Neural crest cell (in vitro differentiated cells): ENCODE results near the gene F2RL1. TPM values are rescaled to one million over a fixed set of nuclear protein-coding genes. Genes with fewer than 3 reads are reported as not detected.
A peak's percentile ranks its signal among the peaks of the same experiment; 100 is the strongest.

Experiments used
- DNase-seq: peaks from one replicate; pipeline ENCODE4 v3.0.0; 2021; ENCODE audit warnings: low read depth, mixed read lengths, low spot score
- H3K27ac Mint-ChIP-seq: one replicate; pipeline ENCODE4 v1.8.0; 2021; ENCODE audit warnings: mild to moderate bottlenecking, mixed read lengths; ENCODE audit not compliant: unreplicated experiment
- H3K27me3 Mint-ChIP-seq: 2 replicates; pipeline ENCODE4 v1.8.0; 2021; ENCODE audit warnings: low read depth, mild to moderate bottlenecking, mixed read lengths
- H3K36me3 Mint-ChIP-seq: 2 replicates; pipeline ENCODE4 v1.8.0; 2021; ENCODE audit warnings: low read depth, mild to moderate bottlenecking, mixed read lengths
- H3K4me1 Mint-ChIP-seq: 2 replicates; pipeline ENCODE4 v1.8.0; 2021; ENCODE audit warnings: mixed read lengths
- H3K4me3 Mint-ChIP-seq: one replicate; pipeline ENCODE4 v1.8.0; 2021; ENCODE audit warnings: mild to moderate bottlenecking, mixed read lengths
- H3K9me3 Mint-ChIP-seq: 2 replicates; pipeline ENCODE4 v1.8.0; 2021; ENCODE audit warnings: mixed read lengths
- total RNA-seq: library from RNA; stranded (reverse); gene quantifications from 2 replicates; pipeline ENCODE4 v1.2.1, GENCODE V29; 2021
- TF ChIP-seq, protein P1 (sequence below): fragments of 200-600 bp; sonication (generic); conservative IDR thresholded peaks from 2 replicates; pipeline ENCODE4 v1.5.0; 2021; ENCODE audit warnings: antibody characterized with exemption, mild to moderate bottlenecking

F2RL1 gene
- total RNA-seq, 1 donor from 2014 or later, result 0.30 TPM

DNA sequence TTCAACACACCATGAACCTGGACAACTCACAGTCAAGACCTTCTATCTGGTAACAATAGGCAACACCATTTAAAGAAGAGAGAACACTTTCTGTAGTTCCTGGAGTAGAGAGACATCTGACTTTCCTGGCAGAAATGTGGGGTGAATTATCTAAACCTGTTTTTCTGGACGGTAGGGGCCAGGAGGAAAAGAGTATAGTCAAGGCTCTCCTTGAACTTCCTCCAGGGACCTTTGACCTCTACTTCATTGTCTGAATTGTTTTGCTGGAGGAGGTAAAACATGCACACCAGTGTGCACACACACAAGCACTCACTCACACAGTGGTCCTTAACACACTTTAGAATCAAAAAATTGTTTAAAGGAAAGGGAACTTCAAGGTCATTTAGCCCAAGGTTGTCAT lies 44.2 kb downstream of the F2RL1 start:
- TF ChIP-seq, protein P1, sequence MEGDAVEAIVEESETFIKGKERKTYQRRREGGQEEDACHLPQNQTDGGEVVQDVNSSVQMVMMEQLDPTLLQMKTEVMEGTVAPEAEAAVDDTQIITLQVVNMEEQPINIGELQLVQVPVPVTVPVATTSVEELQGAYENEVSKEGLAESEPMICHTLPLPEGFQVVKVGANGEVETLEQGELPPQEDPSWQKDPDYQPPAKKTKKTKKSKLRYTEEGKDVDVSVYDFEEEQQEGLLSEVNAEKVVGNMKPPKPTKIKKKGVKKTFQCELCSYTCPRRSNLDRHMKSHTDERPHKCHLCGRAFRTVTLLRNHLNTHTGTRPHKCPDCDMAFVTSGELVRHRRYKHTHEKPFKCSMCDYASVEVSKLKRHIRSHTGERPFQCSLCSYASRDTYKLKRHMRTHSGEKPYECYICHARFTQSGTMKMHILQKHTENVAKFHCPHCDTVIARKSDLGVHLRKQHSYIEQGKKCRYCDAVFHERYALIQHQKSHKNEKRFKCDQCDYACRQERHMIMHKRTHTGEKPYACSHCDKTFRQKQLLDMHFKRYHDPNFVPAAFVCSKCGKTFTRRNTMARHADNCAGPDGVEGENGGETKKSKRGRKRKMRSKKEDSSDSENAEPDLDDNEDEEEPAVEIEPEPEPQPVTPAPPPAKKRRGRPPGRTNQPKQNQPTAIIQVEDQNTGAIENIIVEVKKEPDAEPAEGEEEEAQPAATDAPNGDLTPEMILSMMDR, result no peak
- Mint-ChIP-seq H3K4me3 (no peak overlapping the region), H3K36me3 (no peaks in the 10 kb centered on the region), H3K27me3 (no peaks in the 10 kb centered on the region), H3K4me1 (peaks cover 5% of the 10 kb centered on the region), H3K27ac (no peak overlapping the region), H3K9me3 (no peaks in the 10 kb centered on the region)
- DNase-seq, result no peak

DNA sequence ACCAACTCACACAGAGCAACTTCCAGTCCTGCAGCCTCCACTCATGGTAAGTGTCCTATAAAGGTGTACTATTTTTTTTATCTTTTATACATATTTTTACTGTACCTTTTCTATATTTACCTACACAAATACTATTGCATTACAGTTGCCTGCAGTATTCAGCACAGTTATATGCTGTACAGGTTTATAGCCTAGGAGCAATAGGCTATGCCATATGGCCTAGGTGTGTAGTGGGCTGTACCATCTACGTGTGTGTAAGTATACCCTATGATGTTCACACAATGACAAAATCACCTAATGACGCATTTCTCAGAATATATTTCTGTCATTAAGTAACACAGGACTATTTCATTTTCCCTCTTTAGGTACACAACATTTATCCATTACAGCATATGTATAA lies 47.7 kb downstream of the F2RL1 start:
- H3K9me3 Mint-ChIP-seq, result no peaks in the 10 kb centered on the region
- no peak overlapping the region for H3K4me3 Mint-ChIP-seq
- no peaks in the 10 kb centered on the region for H3K27me3 Mint-ChIP-seq
- TF ChIP-seq, protein P1, result no peak
- no peak for DNase-seq
- no peak overlapping the region for H3K27ac Mint-ChIP-seq
- no peaks in the 10 kb centered on the region for H3K36me3 Mint-ChIP-seq
- H3K4me1 Mint-ChIP-seq, result peaks cover 15% of the 10 kb centered on the region

DNA sequence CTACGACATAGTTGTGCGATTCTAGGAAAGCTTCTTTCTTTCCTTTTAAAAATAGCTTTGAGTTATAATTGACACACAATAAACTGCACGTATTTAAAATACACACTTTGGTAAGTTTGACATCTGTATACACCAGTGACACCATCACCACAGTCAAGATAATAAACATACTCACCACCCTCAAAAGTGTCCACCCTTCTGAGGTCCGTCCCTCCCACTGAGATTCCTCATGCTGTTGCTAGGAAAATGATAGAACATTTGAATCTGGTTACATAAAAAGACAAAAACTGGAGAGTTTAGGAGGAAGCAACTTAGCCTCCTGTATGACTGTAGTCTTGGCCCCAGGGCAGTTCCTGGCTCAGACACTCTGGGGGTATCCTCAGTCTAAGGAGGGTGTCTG lies 48.2 kb downstream of the F2RL1 start:
- Mint-ChIP-seq H3K9me3 (no peaks in the 10 kb centered on the region), H3K36me3 (no peaks in the 10 kb centered on the region), H3K4me3 (no peak overlapping the region), H3K27ac (no peak overlapping the region), H3K27me3 (no peaks in the 10 kb centered on the region), H3K4me1 (peaks cover 15% of the 10 kb centered on the region)
- TF ChIP-seq, protein P1, result no peak
- no peak for DNase-seq

DNA sequence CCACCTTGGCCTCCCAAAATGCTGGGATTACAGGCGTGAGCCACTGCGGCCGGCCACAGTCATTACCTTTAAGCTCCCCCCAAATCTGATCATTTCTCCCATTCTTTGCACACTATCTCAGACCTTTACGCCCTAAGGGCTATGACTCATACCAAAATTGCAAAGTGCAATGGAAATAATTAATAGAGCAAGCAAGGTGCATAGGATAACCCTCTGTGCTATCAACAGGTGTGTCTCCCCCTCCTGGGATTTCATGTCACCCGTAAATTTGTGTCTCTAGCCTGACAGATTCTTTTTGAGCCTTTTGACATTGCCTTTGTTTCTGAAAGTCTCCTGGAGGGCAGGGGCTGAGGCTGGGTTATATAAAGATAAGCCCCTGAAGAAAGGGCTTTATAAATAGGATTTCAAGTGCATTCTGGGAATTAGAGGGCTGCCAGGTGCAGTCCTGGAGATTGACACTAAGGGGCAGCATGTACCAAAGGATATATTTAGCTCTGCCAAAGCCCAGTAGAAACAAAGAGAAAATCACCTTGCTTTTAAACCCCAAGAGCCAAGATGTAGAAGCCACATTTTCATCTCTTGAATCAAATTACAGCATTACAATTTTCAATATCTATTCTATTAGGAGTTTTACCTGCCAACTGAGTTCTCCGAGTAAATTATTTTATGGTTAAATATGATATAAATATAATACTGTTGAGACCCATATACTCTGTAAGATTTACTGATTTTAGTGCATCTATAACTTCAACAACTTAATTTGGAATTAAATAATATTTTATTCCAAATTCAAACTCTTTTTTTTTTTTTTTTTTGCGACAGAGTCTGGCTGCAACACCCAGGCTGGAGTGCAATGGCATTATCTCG lies 49.2 kb downstream of the F2RL1 start:
- H3K36me3 Mint-ChIP-seq, result no peaks in the 10 kb centered on the region
- no peaks in the 10 kb centered on the region for H3K27me3 Mint-ChIP-seq
- peaks cover 13% of the 10 kb centered on the region for H3K4me1 Mint-ChIP-seq
- no peak overlapping the region for H3K27ac Mint-ChIP-seq
- H3K4me3 Mint-ChIP-seq, result no peak overlapping the region
- peak; percentile 71 for DNase-seq
- TF ChIP-seq, protein P1, result peak; percentile 87
- no peaks in the 10 kb centered on the region for H3K9me3 Mint-ChIP-seq

DNA sequence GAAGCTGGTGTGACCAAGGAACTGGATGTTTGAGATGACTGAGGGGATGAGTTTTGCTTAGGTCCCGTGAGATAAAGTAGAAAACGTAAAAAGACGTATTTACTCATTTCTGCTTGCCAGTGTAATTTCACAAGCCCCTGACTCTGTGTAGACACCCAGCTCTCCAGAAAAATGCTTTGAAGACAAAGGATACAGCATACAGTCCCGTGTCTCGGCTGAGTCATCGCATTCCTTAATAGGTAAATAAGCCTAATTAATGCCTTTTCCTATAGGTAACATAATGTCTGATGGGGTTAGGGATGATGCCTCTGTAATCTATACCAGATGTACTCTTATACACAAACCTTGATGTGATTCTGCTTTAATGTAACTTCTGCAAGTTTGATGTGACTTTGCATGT lies 51.2 kb downstream of the F2RL1 start:
- peaks cover 3% of the 10 kb centered on the region for H3K27me3 Mint-ChIP-seq
- H3K36me3 Mint-ChIP-seq, result no peaks in the 10 kb centered on the region
- H3K27ac Mint-ChIP-seq, result no peak overlapping the region
- TF ChIP-seq, protein P1, result no peak
- no peaks in the 10 kb centered on the region for H3K9me3 Mint-ChIP-seq
- DNase-seq, result no peak
- H3K4me1 Mint-ChIP-seq, result peaks cover 12% of the 10 kb centered on the region
- H3K4me3 Mint-ChIP-seq, result no peak overlapping the region
